Keratinocyte (primary cell): ENCODE data around the gene SMG1.
"Not testable (repeated sequence)": the region's sequence is repeated elsewhere in the genome, so short reads cannot be mapped to it uniquely, and the experiment has no call there.

Experiments
- EZH2 ChIP-seq: IDR thresholded peaks from one replicate; pipeline ENCODE4 v1.6.1; 2012; ENCODE audit warnings: inconsistent platforms, mild to moderate bottlenecking, low read length, moderate library complexity
- TF ChIP-seq, protein P1 (sequence below), 3 experiments: IDR thresholded peaks in 1 of 3; conservative IDR thresholded peaks in 1 of 3; optimal IDR thresholded peaks in 1 of 3; 2 replicates in 2 of 3; 3 replicates in 1 of 3; pipeline versions ENCODE3 to v1.5.1; 2011; ENCODE audit warnings: low read length in 3 of 3, mild to moderate bottlenecking in 3 of 3, moderate library complexity in 2 of 3, control low read depth in 1 of 3, inconsistent platforms in 1 of 3; ENCODE audit not compliant: insufficient read depth in 2 of 3; ENCODE audit errors: extremely low read depth in 1 of 3

DNA sequence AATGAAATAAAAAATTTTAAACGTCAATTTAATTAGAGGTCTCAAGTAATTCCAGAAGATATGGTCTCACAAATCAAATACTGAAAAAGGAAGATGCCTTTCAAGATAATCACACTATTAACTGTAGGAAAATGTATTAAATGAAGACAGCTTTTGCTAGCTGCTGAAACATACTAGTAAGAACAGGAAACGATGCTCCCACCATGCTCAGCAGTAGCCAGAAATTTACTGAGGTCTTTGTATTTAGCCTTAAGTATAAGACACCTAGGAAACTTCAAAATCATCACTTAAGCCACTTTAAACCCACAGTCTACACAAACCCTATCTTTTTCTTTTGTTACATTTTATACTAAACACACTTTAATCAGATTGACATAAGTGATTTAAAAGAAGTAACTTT lies 16.6 kb downstream of the SMG1 start:
- TF ChIP-seq, protein P1, sequence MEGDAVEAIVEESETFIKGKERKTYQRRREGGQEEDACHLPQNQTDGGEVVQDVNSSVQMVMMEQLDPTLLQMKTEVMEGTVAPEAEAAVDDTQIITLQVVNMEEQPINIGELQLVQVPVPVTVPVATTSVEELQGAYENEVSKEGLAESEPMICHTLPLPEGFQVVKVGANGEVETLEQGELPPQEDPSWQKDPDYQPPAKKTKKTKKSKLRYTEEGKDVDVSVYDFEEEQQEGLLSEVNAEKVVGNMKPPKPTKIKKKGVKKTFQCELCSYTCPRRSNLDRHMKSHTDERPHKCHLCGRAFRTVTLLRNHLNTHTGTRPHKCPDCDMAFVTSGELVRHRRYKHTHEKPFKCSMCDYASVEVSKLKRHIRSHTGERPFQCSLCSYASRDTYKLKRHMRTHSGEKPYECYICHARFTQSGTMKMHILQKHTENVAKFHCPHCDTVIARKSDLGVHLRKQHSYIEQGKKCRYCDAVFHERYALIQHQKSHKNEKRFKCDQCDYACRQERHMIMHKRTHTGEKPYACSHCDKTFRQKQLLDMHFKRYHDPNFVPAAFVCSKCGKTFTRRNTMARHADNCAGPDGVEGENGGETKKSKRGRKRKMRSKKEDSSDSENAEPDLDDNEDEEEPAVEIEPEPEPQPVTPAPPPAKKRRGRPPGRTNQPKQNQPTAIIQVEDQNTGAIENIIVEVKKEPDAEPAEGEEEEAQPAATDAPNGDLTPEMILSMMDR (optimal IDR thresholded peaks at IDR 0.05 in 1 of 3, IDR thresholded peaks at IDR 0.05 in 1 of 3, conservative IDR thresholded peaks at IDR 0.05 in 1 of 3; ENCODE audit: extremely low read depth in 1 of 3, insufficient read depth in 2 of 3, low read length in 3 of 3), result not testable (repeated sequence)
- TF ChIP-seq EZH2, result not testable (repeated sequence)
